GM12892 (cell line): ENCODE measurements around the gene NOX4.
"Not testable (repeated sequence)": the region's sequence is repeated elsewhere in the genome, so short reads cannot be mapped to it uniquely, and the experiment has no call there.

Experiments
- DNase-seq: peaks from one replicate; pipeline ENCODE4 v3.0.0; 2011; ENCODE audit not compliant: insufficient read length
- FAIRE-seq: peaks from 2 replicates; lab custom pipeline; 2011; peaks lifted over from hg19 to GRCh38; lab: Jason Lieb, UNC
- POLR2A ChIP-seq: IDR thresholded peaks from 2 replicates; pipeline ENCODE4 v1.6.1; 2011; ENCODE audit warnings: low read depth, low read length, control low read depth
- POLR2AphosphoS5 ChIP-seq: IDR thresholded peaks from 2 replicates; pipeline ENCODE4 v1.6.1; 2011; ENCODE audit warnings: low read depth, low read length, control low read depth
- TAF1 ChIP-seq: IDR thresholded peaks from 2 replicates; pipeline ENCODE4 v1.6.1; 2011; ENCODE audit warnings: low read depth, mild to moderate bottlenecking, control low read depth, low read length, borderline replicate concordance

The NOX4 gene

DNA sequence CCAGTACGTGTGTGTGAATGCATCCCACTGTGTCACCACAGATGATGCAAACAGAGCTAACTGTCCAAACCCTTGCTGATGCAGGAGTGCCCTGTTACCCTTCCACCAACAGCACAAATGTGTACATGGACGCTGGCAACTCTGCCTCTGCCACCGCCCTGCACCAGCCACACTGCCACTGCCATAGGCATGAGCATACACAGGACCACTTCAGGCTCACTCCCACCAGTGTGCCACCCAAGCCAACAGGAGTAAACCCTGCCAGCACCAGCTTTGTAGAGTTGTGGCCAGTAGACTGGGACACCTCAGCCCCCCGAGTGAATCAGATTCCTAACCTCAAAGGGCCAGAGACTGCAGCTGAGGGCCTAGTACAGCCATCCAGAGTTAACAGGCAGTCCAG, 34.0 kb downstream of the NOX4 start:
- TF ChIP-seq POLR2A (no peak), POLR2AphosphoS5 (no peak), TAF1 (no peak)
- FAIRE-seq = peak; percentile 48

DNA sequence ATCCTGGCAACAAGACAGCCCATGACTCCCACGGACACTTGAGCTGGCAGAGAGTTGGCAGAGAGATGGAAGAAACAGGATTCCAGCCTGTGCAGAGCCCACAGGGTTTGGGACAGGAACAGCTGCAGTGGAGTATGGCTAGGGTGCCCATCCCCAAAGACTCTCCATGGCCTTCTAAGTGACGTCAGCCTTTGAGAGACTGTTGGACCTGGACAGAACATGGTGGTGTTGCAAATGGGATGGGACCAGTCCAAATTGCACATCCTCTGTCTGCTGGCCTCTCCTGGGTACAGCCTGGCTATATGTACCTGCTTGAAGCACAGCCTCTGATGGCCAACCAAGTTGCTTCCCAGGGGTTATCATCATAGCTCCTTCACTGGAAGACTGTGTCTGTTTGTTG, 34.5 kb downstream of the NOX4 start:
- TF ChIP-seq POLR2AphosphoS5 (no peak), POLR2A (no peak), TAF1 (no peak)
- DNase-seq (no peak), FAIRE-seq (no peak)

More for the DNA sequence above, 34.0 kb downstream of the NOX4 start:
- no peak for DNase-seq

DNA sequence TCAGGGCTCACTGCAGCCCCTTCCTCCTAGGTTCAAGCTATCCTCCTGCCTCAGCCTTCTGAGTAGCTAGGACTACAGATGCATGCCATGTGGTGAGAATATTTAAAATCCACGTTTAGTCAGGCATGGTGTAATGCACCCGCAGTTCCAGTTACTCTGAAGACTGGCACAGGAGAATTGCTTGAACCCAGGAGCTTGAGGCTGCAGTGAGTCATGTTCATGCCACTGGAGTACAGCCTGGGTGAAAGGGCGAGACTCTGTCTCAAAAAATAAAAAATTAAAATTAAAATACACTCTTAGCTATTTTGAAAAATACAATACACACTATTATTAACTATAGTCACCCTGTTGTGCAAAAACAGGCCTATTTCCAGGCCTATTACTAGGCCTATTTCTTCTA, 38.4 kb downstream of the NOX4 start:
- FAIRE-seq = no peak
- TF ChIP-seq TAF1 (no peak), POLR2AphosphoS5 (no peak), POLR2A (no peak)
- DNase-seq = no peak

DNA sequence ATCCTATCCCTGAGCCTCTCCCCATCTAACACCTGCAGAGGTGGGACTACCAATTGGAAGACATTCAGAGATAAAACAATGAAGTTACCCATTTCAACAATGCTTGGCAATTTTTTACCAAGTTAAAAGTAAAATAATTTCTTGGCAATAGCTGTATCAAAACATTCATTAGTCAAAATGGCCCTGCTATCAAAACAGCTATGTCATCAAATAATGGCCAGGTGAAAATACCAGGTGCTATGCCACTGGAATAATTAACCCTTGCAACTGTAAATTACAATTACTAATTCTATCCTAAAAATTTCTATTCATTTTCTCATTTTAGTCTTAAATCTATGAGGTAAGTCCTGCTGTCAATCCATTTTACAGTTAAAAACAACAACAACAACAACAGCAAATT, 43.3 kb downstream of the NOX4 start:
- no peak for TF ChIP-seq POLR2A
- no peak for TF ChIP-seq TAF1
- TF ChIP-seq POLR2AphosphoS5 = no peak
- FAIRE-seq = no peak

DNA sequence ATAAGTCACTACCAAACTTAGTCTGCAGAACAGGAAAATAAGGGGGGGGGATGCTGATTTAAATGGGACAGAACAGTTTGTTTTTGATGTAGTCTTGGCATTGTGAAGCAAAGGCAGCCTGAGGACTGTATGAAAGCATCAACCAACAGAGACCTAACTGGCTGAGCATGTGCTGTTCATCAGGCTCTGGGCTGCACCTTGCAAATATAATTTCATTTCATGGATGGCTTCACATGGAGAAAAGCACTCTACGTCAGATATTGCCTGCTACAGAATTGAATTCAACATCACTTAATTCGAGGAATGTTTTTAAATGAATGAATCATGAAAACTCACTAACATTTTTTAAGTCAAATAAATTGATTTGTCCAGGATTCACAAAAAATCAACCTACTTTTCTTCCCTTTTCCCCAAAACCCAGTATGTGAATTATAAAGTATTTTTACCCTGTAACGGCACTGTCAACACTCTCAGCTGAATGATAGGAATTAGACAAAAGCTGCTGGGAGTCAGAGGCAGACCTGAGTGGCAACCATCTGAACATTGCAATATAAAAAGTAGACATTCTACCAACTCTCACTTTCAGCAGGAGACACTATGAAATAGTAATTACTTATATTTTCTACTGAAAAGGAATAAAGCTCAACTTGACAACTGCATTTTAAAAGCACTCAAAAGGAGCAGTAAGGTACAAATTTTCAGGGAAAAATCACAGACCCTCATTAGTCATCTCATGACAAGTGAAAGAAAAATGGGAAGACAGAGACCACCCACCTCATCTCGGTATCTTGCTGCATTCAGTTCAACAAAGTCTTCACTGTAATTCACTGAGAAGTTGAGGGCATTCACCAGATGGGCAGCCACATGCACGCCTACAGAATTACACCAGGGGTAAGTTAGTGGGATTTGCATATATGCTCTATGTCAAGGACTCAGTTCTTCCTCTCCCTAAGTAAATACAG, 47.5 kb downstream of the NOX4 start:
- DNase-seq (no peak), FAIRE-seq (no peak)
- no peak for TF ChIP-seq TAF1
- TF ChIP-seq POLR2AphosphoS5 = no peak
- no peak for TF ChIP-seq POLR2A

More for the DNA sequence above, 43.3 kb downstream of the NOX4 start:
- DNase-seq = no peak

DNA sequence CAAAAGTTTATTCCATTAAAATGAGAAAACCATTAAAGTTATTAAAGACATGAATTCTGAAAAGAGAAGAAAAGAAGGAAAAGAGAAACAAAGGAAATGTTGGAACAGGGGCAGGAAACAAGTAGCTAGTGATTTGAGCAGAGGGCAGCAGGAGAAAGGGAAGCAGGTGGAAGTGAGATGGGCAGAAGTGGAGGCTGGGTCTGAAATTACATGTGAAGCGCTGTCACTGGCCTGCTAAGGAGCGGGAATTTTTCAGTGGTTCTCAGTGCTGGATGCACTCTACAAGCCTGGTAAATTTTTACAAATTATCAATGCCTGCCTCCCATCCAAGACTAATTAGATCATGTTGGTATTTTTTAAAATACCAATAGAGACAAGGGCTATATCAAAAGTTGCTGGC, 48.4 kb downstream of the NOX4 start:
- no peak for TF ChIP-seq POLR2A
- TF ChIP-seq POLR2AphosphoS5 = no peak
- no peak for TF ChIP-seq TAF1
- no peak for FAIRE-seq
- DNase-seq = no peak

DNA sequence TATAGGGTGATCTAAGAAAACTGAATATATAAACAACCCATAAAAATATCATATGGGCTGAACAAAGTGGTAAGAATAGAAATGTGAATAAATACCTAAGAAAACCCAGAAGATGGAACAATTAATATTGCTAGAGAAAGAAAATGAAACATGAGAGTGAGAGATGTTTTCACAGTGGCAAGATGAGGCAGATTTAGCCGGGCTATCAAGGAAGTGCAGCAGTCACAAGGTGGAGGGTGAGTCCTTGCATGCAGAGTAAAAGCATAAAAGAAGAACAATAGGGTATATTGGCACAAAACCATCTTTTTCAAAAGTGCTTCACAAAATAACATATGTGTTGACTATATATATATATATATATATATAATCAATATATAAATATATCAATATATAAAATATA, 49.6 kb downstream of the NOX4 start:
- no peak for DNase-seq
- no peak for TF ChIP-seq POLR2A
- TF ChIP-seq TAF1 = no peak
- TF ChIP-seq POLR2AphosphoS5 = no peak
- no peak for FAIRE-seq

DNA sequence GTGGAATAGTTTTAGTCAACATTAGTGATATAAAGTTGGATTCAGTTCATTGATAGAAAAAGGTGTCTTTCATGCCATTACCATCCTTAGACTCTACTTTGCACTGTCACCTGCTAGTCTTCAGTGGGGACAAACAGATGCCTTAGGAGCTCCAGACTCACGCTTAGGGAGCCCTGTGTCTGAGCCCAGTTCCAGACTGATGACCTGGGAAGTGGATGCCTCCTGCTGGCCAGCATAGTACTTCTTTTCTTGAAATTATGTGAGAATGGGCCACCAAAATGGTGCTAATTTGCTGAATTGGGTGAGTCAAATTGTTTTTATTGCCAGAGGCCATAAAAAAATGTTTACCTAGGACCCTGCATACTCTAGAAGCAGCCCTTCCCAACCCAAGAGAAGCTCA, 53.9 kb downstream of the NOX4 start:
- no peak for DNase-seq
- TF ChIP-seq POLR2AphosphoS5 (no peak), POLR2A (no peak), TAF1 (no peak)
- no peak for FAIRE-seq

DNA sequence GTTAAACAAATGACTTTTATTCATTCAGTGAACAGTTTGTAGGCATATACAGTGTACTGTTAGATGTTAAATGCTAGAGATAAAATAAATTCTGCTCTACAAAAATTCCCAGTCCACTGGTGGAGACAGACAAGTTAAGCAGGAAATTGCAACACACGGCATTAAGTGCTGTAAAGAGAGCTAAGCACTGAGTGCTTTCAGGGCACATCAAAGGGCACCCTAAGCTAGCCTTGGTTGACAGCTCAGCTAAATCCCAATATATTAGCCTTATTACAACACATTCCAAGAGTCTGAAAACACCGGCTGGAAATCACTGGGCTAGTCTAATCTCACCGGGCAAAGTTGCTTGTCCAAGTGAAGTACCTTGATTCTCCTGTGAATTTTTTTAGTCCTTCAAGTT, 55.1 kb downstream of the NOX4 start:
- no peak for TF ChIP-seq POLR2A
- TF ChIP-seq TAF1 = no peak
- TF ChIP-seq POLR2AphosphoS5 = no peak
- FAIRE-seq (no peak), DNase-seq (no peak)

DNA sequence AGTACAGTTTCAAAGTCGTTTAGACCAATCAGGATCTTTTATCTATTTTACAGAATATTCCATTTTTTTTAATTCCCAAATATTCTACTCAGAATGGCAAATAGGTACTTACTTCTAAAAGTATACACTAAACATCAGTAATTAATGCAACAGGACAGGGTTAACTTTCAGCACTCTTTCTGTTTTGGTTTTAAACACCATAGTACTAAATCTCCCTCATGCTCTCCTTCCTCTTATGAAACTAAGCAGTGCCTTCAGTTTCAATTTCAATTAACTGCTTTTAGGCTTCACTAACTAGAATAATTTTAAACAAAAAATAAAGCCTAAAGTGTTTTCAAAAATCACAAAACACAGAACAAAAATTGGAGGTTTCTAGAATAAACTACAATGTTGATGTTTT, 57.9 kb downstream of the NOX4 start:
- no peak for TF ChIP-seq TAF1
- TF ChIP-seq POLR2AphosphoS5 = no peak
- TF ChIP-seq POLR2A = no peak

DNA sequence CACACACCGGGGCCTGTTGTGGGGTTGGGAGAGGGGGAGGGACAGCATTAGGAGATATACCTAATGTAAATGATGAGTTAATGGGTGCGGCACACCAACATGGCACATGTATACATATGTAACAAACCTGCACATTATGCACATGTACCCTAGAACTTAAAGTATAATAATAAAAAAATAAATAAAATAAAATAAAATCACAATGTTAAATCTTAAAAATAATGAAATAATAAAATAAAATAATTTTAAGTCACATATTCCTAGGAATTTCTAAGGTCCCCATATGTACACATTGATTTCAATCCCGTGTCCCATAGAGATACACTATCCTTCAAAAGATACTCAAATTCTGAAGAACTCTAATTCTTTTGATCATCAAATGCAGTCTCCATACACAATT, 59.0 kb downstream of the NOX4 start:
- FAIRE-seq, DNase-seq: not testable (repeated sequence)

More for the DNA sequence above, 57.9 kb downstream of the NOX4 start:
- no peak for FAIRE-seq
- DNase-seq = no peak

DNA sequence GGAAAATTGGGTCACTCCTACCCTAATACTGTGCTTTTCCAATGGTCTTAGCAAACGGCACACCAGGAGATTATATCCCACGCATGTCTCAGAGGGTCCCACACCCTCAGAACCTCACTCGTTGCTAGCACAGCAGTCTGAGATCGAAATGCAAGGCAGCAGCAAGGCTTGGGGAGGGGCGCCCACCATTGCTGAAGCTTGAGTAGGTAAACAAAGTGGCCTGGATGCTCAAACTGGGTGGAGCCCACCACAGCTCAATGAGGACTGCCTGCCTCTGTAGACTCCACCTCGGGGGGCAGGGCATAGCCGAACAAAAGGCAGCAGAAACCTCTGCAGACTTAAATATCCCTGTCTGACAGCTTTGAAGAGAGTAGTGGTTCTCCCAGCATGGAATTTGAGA, 64.7 kb downstream of the NOX4 start:
- not testable (repeated sequence) for DNase-seq, FAIRE-seq
